Right lobe of liver (tissue), 6 donors: Measurements from ENCODE around the gene NRXN3. TPM values are rescaled to one million over a fixed set of nuclear protein-coding genes. Genes with fewer than 3 reads are reported as not detected.
"Not testable (repeated sequence)": the region's sequence is repeated elsewhere in the genome, so short reads cannot be mapped to it uniquely, and the experiment has no call there.

Experiments used
- ATAC-seq, 4 donors: fragments of 200-7000 bp; cut with Tn5 transposase; one replicate each; pipeline ENCODE4 v1.9.1; 2020; ENCODE audit warnings: mild to moderate bottlenecking in 4 of 4, moderate library complexity in 4 of 4
- DNase-seq, 3 donors: peaks; one replicate each; pipeline ENCODE4 v3.0.0-alpha.2; 2020
- H3K27ac ChIP-seq, 3 donors: fragments of 200-600 bp; one replicate each; pipeline ENCODE4 v1.8.0; 2022
- H3K27me3 ChIP-seq, 2 donors: fragments of 200-600 bp; one replicate each; pipeline ENCODE4 v1.8.0; 2022
- H3K36me3 ChIP-seq, 4 donors: fragments of 200-600 bp; sonication (generic) in 1 of 4; one replicate each; pipeline versions ENCODE4 v1.5.1 to v1.8.0; 2017 to 2022; ENCODE audit warnings: control low read depth in 1 of 4
- H3K4me1 ChIP-seq, 4 donors: fragments of 200-600 bp; sonication (generic) in 1 of 4; one replicate each; pipeline versions ENCODE4 v1.5.1 to v1.8.0; 2017 to 2022; ENCODE audit warnings: control low read depth in 1 of 4
- H3K4me3 ChIP-seq, 3 donors: fragments of 200-600 bp; one replicate each; pipeline ENCODE4 v1.8.0; 2022
- H3K9me3 ChIP-seq, 4 donors: fragments of 200-600 bp; sonication (generic) in 1 of 4; one replicate each; pipeline versions ENCODE4 v1.5.1 to v1.8.0; 2017 to 2022; ENCODE audit warnings: control low read depth in 1 of 4
- CTCF ChIP-seq, 4 donors: fragments of 200-600 bp in 3 of 4; fragments of 450-650 bp in 1 of 4; IDR thresholded peaks; one replicate each; pipeline versions ENCODE4 v1.5.1 to v1.8.0; 2016 to 2022; ENCODE audit warnings: antibody characterized with exemption in 4 of 4, mild to moderate bottlenecking in 2 of 4
- POLR2A ChIP-seq: fragments of 450-650 bp; IDR thresholded peaks from one replicate; pipeline ENCODE4 v1.6.1; 2017; ENCODE audit warnings: antibody characterized with exemption, mild to moderate bottlenecking
- WGBS: methylation state at CpG from one replicate; pipeline ENCODE4 v1.1.6; 2018; ENCODE audit warnings: low coverage, low lambda C conversion rate; ENCODE audit not compliant: insufficient coverage; ENCODE audit errors: missing lambda C conversion rate; 5-methylcytosine and 5-hydroxymethylcytosine counted together
- intact Hi-C, 2 donors: fragments of 100-400 bp; cut with DNase I; formaldehyde crosslinking; loops; one replicate each; pipeline versions ENCODE4 v1.11.2 to v1.14.1; 2022
- total RNA-seq, 6 experiments: library from RNA; depleted of rRNA in 2 of 6; stranded (reverse); fragments of >200 nt in 2 of 6; fragmentation: NEBNext Ultra II Directional in 3 of 6; extraction: Animal tissue kit (Norgen Biotek cat#: 25700) in 3 of 6; gene quantifications; one replicate each; pipeline versions ENCODE4 v1.1.0 to v1.2.4, GENCODE V29; 2016 to 2023
- donor health status: DM: no; HTN: yes; CAD: no.
- donor health status: DM: no; HTN: no; CAD: no.
- donor health status: DM: no; HTN: no; CAD: no.
- donor health status: DM: no; HTN: yes; CAD: no.
- donor health status: DM: no; HTN: yes; CAD: no.

The NRXN3 gene
- total RNA-seq, 6 experiments from 2014 or later: 0.06 to 0.51 (median 0.23) TPM; not detected in 1

DNA sequence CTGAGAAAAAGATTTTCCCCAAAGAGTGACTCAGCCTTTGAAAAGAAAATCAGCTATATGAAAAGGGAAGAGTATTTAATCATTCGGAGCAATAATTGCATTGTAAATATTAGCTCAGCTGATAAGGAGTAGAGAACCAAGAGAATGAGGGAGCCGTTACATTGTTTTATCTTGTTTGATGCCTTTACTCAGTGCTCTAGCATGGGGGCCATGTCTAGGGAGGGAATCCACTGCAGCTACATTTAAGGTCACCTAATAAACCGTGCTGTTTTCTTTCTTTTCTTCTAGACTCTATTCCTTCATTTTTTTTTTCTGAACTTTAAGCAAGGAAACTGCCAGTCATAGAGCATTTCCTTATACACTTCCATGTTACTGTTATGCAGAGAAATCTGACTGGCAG lies 1594.2 kb downstream of the NRXN3 start:
- H3K36me3 ChIP-seq: no peaks in the 10 kb centered on the region
- H3K4me1 ChIP-seq: no peaks in the 10 kb centered on the region

GRCh38 chr14:79766511-79766910 lies 1596.3 kb downstream of the NRXN3 start:
- Histone ChIP-seq H3K27me3 (no peaks in the 10 kb centered on the region), H3K9me3 (no peaks in the 10 kb centered on the region), H3K36me3 (no peaks in the 10 kb centered on the region), H3K4me3 (no peak overlapping the region), H3K27ac (no peak overlapping the region), H3K4me1 (no peaks in the 10 kb centered on the region)
- no peak for ATAC-seq
- intact Hi-C loops: no loop called here
- WGBS: 78% methylated on average over 2 of the region's 2 CpGs
- DNase-seq: no peak
- no peak for TF ChIP-seq CTCF (IDR thresholded peaks at IDR 0.05)
- no peak for TF ChIP-seq POLR2A

More for the DNA sequence above, 1594.2 kb downstream of the NRXN3 start:
- 18% methylated on average over 3 of the region's 3 CpGs for WGBS
- TF ChIP-seq CTCF (IDR thresholded peaks at IDR 0.05) (no peak), POLR2A (no peak)
- Histone ChIP-seq H3K27me3 (no peaks in the 10 kb centered on the region), H3K9me3 (no peaks in the 10 kb centered on the region), H3K4me3 (no peak overlapping the region), H3K27ac (no peak overlapping the region)
- ATAC-seq (no peak), DNase-seq (no peak)
- intact Hi-C loops: no loop called here

- DNase-seq (no peak), ATAC-seq (no peak)
- Histone ChIP-seq H3K27ac (no peak overlapping the region), H3K36me3 (no peaks in the 10 kb centered on the region), H3K4me3 (no peak overlapping the region), H3K27me3 (no peaks in the 10 kb centered on the region), H3K4me1 (no peaks in the 10 kb centered on the region), H3K9me3 (no peaks in the 10 kb centered on the region)
- TF ChIP-seq CTCF (IDR thresholded peaks at IDR 0.05) (no peak), POLR2A (no peak)
- WGBS: 43% methylated on average over 1 of the region's 1 CpG
- intact Hi-C loops: no loop called here
These were observed 1597.1 kb downstream of the NRXN3 start for GRCh38 chr14:79767251-79767650.

GRCh38 chr14:79767721-79768120 lies 1597.5 kb downstream of the NRXN3 start:
- H3K36me3 ChIP-seq, H3K27me3 ChIP-seq, ATAC-seq, DNase-seq, intact Hi-C loops, H3K4me1 ChIP-seq, H3K27ac ChIP-seq, H3K9me3 ChIP-seq, H3K4me3 ChIP-seq: not testable (repeated sequence)
- 87% methylated on average over 3 of the region's 14 CpGs for WGBS

DNA sequence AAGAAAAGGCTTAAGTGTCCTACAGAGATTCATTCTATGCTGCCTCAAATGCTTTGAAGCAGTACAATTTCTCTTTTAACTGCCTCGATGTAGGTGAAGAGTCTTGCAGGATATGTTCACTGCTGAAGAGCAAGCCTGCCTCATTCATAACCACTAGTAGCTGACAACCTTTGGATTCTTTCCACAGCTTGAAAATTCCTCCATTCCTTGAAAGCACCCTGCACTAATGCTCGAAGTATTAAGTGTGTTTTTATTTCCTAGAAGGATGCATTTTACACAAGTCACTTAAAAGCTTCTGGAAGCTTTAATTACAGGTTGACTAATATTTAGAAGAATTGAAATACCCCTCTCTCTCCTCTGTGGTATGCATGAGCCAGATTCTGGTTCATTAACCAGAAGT lies 1611.7 kb downstream of the NRXN3 start:
- H3K36me3 ChIP-seq: no peaks in the 10 kb centered on the region
- no peaks in the 10 kb centered on the region for H3K27me3 ChIP-seq
- no peak overlapping the region for H3K27ac ChIP-seq
- DNase-seq: no peak
- H3K9me3 ChIP-seq: no peaks in the 10 kb centered on the region
- no peak for ATAC-seq
- no peak for TF ChIP-seq POLR2A
- no peak for TF ChIP-seq CTCF (IDR thresholded peaks at IDR 0.05)
- H3K4me1 ChIP-seq: no peaks in the 10 kb centered on the region
- WGBS: 37% methylated on average over 2 of the region's 2 CpGs
- intact Hi-C loops: no loop called here
- no peak overlapping the region for H3K4me3 ChIP-seq
